HepG2 (cell line): ENCODE results near the gene ZNF605. TPM values are rescaled to one million over a fixed set of nuclear protein-coding genes. Genes with fewer than 3 reads are reported as not detected.
A peak's percentile ranks its signal among the peaks of the same experiment; 100 is the strongest.

ENCODE experiments used
- HNRNPK ChIP-seq: fragments of 200-400 bp; formaldehyde crosslinking; IDR thresholded peaks from 2 replicates; pipeline ENCODE4 v1.6.1; 2018; ENCODE audit warnings: low read length, low read depth, moderate library complexity, mild to moderate bottlenecking; ENCODE audit not compliant: poor library complexity, severe bottlenecking
- KDM6A ChIP-seq: IDR thresholded peaks from 2 replicates; pipeline ENCODE4 v1.6.1; 2016; ENCODE audit warnings: low read depth
- KMT2A ChIP-seq: sonication (generic); formaldehyde crosslinking; IDR thresholded peaks from 2 replicates; pipeline ENCODE4 v1.4.0; 2020; ENCODE audit warnings: missing genetic modification reagents
- MED8 ChIP-seq: sonication (generic); formaldehyde crosslinking; IDR thresholded peaks from 2 replicates; pipeline ENCODE4 v1.8.1; 2023; ENCODE audit warnings: mild to moderate bottlenecking, missing genetic modification reagents; ENCODE audit not compliant: insufficient replicate concordance
- NR2F2 ChIP-seq: IDR thresholded peaks from 2 replicates; pipeline ENCODE4 v1.6.1; 2012; ENCODE audit warnings: low read depth, inconsistent platforms, borderline replicate concordance
- SOX13 ChIP-seq, 3 experiments: fragments of 450-650 bp in 1 of 3; sonication (generic) in 1 of 3; formaldehyde crosslinking in 1 of 3; IDR thresholded peaks in 2 of 3; conservative IDR thresholded peaks in 1 of 3; 2 replicates each; pipeline versions ENCODE4 v1.5.0 to v1.6.1; 2016 to 2020; ENCODE audit warnings: antibody characterized with exemption in 1 of 3, mild to moderate bottlenecking in 1 of 3, missing compliant biosample characterization in 1 of 3, missing genetic modification reagents in 1 of 3, moderate library complexity in 1 of 3
- SSRP1 ChIP-seq: IDR thresholded peaks from 2 replicates; pipeline ENCODE4 v1.6.1; 2016; ENCODE audit warnings: control low read depth
- SYNCRIP ChIP-seq: fragments of 200-400 bp; formaldehyde crosslinking; IDR thresholded peaks from 2 replicates; pipeline ENCODE4 v1.6.1; 2018; ENCODE audit warnings: mild to moderate bottlenecking, low read depth, low read length; ENCODE audit not compliant: insufficient read depth
- ZFX ChIP-seq: sonication (generic); formaldehyde crosslinking; IDR thresholded peaks from 2 replicates; pipeline ENCODE4 v1.4.0; 2020; ENCODE audit warnings: mild to moderate bottlenecking, low read depth, missing genetic modification reagents, moderate library complexity
- ZNF253 ChIP-seq: sonication (generic); formaldehyde crosslinking; IDR thresholded peaks from 2 replicates; pipeline ENCODE4 v1.8.0; 2022; ENCODE audit warnings: mild to moderate bottlenecking, missing genetic modification reagents, borderline replicate concordance
- ZNF556 ChIP-seq: sonication (generic); formaldehyde crosslinking; IDR thresholded peaks from 2 replicates; pipeline ENCODE4 v1.4.0; 2020; ENCODE audit warnings: mild to moderate bottlenecking, missing genetic modification reagents, borderline replicate concordance
- ZNF749 ChIP-seq: sonication (generic); formaldehyde crosslinking; IDR thresholded peaks from 2 replicates; pipeline ENCODE4 v1.8.0; 2022; ENCODE audit warnings: mild to moderate bottlenecking, missing genetic modification reagents, moderate library complexity, borderline replicate concordance
- ZNF83 ChIP-seq: sonication (generic); formaldehyde crosslinking; IDR thresholded peaks from 2 replicates; pipeline ENCODE4 v1.4.0; 2020; ENCODE audit warnings: missing genetic modification reagents, mild to moderate bottlenecking, borderline replicate concordance
- polyA plus RNA-seq, 8 experiments: library from polyadenylated mRNA; depleted of rRNA in 3 of 8; stranded (reverse) in 7 of 8; unstranded in 1 of 8; fragments of >200 nt; fragmentation: Illumina TruSeq in 4 of 8; extraction: Trizol in 4 of 8; gene quantifications; 2 replicates each; pipeline versions ENCODE4 v1.2.1 to v1.2.3, GENCODE V29; 2011 to 2016; ENCODE audit warnings: low read depth in 4 of 8, missing spikeins in 1 of 8, mixed read lengths in 1 of 8; ENCODE audit not compliant: insufficient read depth in 1 of 8
- total RNA-seq, 5 experiments: library from RNA; depleted of rRNA; stranded (reverse); fragments of >200 nt; fragmentation: Illumina TruSeq; extraction: Trizol; gene quantifications; 2 replicates each; pipeline ENCODE4 v1.2.3, GENCODE V29; 2016; ENCODE audit warnings: low read depth in 1 of 5
- TF ChIP-seq, protein P1 (sequence below): sonication (generic); formaldehyde crosslinking; IDR thresholded peaks from 2 replicates; pipeline ENCODE4 v1.5.0; 2020; ENCODE audit warnings: mild to moderate bottlenecking, missing genetic modification reagents, borderline replicate concordance
- TF ChIP-seq, protein P2 (sequence below): sonication (generic); formaldehyde crosslinking; IDR thresholded peaks from 2 replicates; pipeline ENCODE4 v1.5.1; 2020; ENCODE audit warnings: missing genetic modification reagents, mild to moderate bottlenecking, borderline replicate concordance
- TF ChIP-seq, protein P3 (sequence below): sonication (generic); formaldehyde crosslinking; IDR thresholded peaks from 2 replicates; pipeline ENCODE4 v1.4.0; 2020; ENCODE audit warnings: missing genetic modification reagents
- TF ChIP-seq, protein P4 (sequence below): sonication (generic); formaldehyde crosslinking; IDR thresholded peaks from 2 replicates; pipeline ENCODE4 v1.5.1; 2020; ENCODE audit warnings: mild to moderate bottlenecking, missing genetic modification reagents

Gene ZNF605
- total and polyA plus RNA-seq, 2 of the 13 experiments (the other 11 are each of a cell fraction or from before 2014, with no cell fraction given), result 6.7 to 6.8 TPM

DNA sequence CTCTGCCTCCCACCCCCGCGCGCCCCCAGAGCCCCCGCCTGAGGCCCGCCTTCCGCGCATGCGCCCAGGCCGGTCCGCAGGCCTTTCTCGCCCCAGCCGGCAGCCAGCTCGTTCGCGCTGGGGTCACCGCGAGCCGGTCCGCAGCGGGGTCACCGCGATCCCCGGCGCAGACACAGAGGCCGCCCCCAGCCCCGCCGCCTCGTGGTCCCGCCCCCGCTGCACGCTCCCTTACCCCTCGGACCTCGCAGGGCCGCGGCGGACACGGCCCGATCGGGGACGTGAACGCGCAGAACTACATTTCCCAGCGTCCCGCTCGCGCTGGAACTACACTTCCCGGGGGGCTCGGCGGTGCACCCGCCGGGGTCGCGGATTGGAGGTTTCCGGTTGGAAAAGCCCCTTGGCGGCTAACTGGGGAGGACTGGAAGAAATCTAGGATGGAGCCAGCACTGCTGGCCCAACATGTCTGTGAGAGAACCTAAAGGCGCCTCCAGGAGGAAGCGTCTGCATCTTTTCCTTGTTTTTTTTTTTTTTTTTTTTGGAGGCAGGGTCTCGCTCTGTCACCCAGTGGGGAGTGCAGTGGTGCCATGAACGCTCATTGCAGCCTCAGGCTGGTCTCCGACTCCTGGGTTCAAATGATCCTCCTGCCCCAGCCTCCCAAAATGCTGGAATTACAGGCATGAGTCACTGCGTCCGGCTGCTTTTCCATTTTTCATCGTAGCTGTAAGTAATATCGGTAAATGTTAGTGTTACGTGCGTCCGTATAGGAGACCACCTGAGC is at the start of gene ZNF605 (continued):
- TF ChIP-seq, protein P1, sequence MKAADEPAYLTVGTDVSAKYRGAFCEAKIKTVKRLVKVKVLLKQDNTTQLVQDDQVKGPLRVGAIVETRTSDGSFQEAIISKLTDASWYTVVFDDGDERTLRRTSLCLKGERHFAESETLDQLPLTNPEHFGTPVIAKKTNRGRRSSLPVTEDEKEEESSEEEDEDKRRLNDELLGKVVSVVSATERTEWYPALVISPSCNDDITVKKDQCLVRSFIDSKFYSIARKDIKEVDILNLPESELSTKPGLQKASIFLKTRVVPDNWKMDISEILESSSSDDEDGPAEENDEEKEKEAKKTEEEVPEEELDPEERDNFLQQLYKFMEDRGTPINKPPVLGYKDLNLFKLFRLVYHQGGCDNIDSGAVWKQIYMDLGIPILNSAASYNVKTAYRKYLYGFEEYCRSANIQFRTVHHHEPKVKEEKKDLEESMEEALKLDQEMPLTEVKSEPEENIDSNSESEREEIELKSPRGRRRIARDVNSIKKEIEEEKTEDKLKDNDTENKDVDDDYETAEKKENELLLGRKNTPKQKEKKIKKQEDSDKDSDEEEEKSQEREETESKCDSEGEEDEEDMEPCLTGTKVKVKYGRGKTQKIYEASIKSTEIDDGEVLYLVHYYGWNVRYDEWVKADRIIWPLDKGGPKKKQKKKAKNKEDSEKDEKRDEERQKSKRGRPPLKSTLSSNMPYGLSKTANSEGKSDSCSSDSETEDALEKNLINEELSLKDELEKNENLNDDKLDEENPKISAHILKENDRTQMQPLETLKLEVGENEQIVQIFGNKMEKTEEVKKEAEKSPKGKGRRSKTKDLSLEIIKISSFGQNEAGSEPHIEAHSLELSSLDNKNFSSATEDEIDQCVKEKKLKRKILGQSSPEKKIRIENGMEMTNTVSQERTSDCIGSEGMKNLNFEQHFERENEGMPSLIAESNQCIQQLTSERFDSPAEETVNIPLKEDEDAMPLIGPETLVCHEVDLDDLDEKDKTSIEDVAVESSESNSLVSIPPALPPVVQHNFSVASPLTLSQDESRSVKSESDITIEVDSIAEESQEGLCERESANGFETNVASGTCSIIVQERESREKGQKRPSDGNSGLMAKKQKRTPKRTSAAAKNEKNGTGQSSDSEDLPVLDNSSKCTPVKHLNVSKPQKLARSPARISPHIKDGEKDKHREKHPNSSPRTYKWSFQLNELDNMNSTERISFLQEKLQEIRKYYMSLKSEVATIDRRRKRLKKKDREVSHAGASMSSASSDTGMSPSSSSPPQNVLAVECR, result peak; percentile 79
- TF ChIP-seq MED8 (CRISPR knock-in tag) (no peak), SYNCRIP (no peak), KDM6A (CRISPR knock-in tag) (no peak), HNRNPK (peak; percentile 38), KMT2A (no peak), SSRP1 (CRISPR knock-in tag) (no peak), ZNF83 (CRISPR knock-in tag) (no peak), SOX13 (IDR thresholded peaks at IDR 0.05) (no peak), SOX13 (CRISPR knock-in tag; conservative IDR thresholded peaks at IDR 0.05 in 1 of 2, IDR thresholded peaks at IDR 0.05 in 1 of 2) (no peak), ZNF253 (CRISPR knock-in tag) (no peak), NR2F2 (no peak), ZFX (CRISPR knock-in tag) (peak; percentile 98), ZNF556 (CRISPR knock-in tag) (peak; percentile 70; the same call in 1 of the 2 replicates), ZNF749 (no peak)
- TF ChIP-seq, protein P2, sequence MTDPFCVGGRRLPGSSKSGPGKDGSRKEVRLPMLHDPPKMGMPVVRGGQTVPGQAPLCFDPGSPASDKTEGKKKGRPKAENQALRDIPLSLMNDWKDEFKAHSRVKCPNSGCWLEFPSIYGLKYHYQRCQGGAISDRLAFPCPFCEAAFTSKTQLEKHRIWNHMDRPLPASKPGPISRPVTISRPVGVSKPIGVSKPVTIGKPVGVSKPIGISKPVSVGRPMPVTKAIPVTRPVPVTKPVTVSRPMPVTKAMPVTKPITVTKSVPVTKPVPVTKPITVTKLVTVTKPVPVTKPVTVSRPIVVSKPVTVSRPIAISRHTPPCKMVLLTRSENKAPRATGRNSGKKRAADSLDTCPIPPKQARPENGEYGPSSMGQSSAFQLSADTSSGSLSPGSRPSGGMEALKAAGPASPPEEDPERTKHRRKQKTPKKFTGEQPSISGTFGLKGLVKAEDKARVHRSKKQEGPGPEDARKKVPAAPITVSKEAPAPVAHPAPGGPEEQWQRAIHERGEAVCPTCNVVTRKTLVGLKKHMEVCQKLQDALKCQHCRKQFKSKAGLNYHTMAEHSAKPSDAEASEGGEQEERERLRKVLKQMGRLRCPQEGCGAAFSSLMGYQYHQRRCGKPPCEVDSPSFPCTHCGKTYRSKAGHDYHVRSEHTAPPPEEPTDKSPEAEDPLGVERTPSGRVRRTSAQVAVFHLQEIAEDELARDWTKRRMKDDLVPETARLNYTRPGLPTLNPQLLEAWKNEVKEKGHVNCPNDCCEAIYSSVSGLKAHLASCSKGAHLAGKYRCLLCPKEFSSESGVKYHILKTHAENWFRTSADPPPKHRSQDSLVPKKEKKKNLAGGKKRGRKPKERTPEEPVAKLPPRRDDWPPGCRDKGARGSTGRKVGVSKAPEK (CRISPR knock-in tag), result no peak
- TF ChIP-seq, protein P3, sequence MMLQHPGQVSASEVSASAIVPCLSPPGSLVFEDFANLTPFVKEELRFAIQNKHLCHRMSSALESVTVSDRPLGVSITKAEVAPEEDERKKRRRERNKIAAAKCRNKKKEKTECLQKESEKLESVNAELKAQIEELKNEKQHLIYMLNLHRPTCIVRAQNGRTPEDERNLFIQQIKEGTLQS (CRISPR knock-in tag), result 0 out of 2 replicates have a peak, but pooled peaks have one; percentile 25
- TF ChIP-seq, protein P4, sequence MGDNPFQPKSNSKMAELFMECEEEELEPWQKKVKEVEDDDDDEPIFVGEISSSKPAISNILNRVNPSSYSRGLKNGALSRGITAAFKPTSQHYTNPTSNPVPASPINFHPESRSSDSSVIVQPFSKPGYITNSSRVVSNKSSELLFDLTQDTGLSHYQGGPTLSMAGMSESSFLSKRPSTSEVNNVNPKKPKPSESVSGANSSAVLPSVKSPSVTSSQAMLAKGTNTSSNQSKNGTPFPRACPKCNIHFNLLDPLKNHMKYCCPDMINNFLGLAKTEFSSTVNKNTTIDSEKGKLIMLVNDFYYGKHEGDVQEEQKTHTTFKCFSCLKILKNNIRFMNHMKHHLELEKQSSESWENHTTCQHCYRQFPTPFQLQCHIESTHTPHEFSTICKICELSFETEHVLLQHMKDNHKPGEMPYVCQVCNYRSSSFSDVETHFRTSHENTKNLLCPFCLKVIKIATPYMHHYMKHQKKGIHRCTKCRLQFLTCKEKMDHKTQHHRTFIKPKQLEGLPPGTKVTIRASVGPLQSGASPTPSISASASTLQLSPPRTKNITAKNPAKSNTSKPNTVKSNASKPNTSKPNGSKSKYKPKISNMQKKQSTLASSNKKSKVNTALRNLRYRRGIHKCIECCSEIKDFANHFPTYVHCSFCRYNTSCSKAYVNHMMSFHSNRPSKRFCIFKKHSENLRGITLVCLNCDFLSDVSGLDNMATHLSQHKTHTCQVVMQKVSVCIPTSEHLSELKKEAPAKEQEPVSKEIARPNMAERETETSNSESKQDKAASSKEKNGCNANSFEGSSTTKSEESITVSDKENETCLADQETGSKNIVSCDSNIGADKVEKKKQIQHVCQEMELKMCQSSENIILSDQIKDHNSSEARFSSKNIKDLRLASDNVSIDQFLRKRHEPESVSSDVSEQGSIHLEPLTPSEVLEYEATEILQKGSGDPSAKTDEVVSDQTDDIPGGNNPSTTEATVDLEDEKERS (CRISPR knock-in tag), result no peak
